NCI-H446 (cell line): ENCODE data around the gene ELOVL5.
"Not testable (repeated sequence)": the region's sequence is repeated elsewhere in the genome, so short reads cannot be mapped to it uniquely, and the experiment has no call there.

Experiments
- DNase-seq, 2 experiments: peaks; one replicate each; lab custom pipeline; 2025; lab: John Stamatoyannopoulos, UW

The ELOVL5 gene

DNA sequence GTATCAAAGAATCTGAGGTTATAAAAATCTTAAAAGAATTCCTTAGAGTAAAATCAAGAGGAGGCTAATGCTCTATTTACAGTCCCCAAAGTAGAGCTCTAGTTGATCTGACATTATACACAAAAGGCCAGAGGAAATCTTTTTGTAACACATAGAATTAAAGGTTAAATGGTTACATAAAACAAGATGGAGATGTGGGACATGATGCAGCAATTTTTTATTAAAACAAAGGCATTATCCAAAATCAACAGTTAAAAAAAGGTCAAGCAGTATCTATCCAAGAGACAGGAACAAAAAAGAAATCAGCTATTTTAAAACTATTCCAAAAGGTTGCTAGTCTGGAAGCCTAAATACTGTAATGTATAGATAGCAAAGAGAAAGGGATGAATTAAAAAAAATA lies 20.4 kb downstream of the ELOVL5 start:
- no peak for DNase-seq

GRCh38 chr6:53327017-53327395 lies 21.7 kb downstream of the ELOVL5 start:
- peak in 1 of 2 experiments; percentile 53 for DNase-seq

DNA sequence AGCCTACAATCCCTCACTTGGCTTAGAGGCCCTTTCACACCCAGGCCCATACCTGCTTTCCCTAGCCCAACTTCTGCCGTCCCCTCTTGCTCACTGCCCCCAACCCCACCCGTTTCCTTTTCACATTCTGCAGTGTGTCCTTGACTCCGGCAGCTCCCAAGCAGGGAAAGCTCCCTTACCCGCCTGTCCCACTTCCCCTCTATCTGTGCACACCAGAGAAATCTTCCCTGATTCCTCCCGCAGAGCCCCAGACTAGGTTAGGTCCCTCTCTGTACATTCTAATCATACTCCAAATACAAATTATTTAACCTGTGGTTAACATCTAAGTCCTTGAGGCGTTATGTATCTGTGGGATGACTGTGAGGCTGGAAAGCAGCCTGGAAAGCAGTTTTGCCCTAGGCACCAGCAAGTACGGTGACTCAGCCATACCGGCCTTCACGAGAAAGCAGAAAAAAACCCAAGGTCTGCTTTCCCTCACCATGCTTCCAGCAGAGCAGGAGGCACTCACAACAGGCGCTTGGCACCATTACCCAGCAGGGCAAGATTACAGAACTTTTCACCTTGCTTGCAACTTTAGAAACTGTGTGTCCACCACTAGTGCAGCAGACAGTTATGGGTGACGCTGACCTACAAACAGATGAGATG lies 22.3 kb downstream of the ELOVL5 start:
- peak; percentile 13 to 74 for DNase-seq

GRCh38 chr6:53325785-53326184 lies 23.0 kb downstream of the ELOVL5 start:
- DNase-seq = peak in 1 of 2 experiments; percentile 10

DNA sequence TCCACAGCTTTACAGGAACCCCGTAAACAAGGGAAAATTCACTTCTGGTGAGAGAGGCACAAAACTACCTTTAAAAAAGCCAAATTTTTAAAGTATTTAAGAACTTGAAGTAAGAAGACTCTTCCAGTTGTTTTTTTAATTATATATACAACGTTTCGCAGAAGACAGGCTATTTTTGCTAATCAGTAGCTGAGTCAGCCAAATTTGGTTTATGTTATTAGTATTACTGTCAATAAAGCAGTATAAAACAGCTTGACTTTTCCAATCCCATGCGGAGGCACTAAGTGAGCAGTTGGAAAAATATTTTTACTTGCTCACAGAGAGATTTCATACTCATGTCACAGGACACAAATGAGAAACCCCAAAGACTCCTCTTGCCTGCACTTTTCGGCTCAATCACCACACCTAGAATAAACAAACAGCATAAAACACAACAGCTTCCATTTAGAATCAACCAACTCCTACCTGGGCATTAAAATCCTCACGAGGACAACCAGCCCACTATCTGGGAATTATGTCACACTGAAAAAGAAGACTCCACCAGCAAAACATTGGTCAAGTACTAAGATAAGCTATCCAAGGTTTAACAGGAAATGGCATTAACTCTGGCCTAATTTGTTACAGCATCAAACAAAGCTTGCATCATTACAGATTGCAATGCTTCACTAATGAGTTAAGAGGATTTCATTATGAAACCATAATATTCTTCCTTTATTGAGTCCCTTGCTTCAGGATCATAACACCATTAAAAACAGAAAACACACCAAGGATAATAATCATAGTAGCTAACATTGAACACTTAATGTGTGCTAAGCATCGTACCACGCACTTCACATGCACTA lies 26.3 kb downstream of the ELOVL5 start:
- DNase-seq = no peak

- DNase-seq = no peak
These were observed 27.0 kb downstream of the ELOVL5 start for GRCh38 chr6:53321701-53322100.

GRCh38 chr6:53320964-53321363 lies 27.8 kb downstream of the ELOVL5 start:
- no peak for DNase-seq

DNA sequence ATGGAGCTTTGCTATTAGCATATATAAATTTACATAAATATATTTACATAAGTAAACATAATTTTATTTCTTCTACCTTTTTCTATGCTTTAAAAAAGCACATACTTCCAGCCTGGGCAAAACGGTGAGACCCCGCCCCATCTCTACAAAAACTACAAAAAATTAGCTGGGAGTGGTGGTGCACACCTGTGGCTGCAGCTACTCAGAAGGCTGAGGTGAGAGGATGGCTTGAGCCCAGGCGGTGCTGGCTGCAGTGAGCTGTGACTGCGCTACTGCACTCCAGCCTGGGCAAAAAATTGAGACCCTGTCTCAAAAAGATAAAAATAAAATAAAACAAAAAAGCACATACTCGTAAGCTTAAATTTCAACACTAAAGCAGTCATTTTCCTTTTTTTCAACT lies 30.3 kb downstream of the ELOVL5 start:
- DNase-seq = no peak

DNA sequence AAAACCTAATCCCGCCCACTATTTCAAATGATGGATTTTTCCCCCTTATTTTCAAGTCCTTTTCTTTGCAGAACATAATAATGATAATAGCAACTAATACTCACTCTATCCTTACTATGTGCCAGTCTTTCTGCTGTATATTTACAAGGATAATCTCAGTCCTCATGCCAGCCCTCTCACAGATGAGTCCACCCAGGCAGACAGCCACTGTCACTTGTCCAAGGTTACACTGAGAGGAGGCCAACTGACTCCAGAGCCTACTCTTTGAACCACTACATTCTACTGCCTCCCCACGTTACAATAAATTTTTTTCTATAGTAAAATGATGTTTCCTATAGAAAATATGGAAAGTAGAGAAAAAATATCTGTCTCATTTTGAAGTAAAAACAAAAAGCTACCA lies 30.9 kb downstream of the ELOVL5 start:
- no peak for DNase-seq

DNA sequence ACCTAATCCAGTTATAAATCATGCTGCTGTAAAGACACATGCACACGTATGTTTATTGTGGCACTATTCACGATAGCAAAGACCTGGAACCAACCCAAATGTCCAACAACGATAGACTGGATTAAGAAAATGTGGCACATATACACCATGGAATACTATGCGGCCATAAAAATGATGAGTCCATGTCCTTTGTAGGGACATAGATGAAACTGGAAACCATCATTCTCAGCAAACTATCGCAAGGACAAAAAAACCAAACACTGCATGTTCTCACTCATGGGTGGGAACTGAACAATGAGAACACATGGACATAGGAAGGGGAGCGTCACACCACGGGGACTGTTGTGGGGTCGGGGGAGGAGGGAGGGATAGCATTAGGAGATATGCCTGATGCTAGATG lies 31.5 kb downstream of the ELOVL5 start:
- DNase-seq = not testable (repeated sequence)

DNA sequence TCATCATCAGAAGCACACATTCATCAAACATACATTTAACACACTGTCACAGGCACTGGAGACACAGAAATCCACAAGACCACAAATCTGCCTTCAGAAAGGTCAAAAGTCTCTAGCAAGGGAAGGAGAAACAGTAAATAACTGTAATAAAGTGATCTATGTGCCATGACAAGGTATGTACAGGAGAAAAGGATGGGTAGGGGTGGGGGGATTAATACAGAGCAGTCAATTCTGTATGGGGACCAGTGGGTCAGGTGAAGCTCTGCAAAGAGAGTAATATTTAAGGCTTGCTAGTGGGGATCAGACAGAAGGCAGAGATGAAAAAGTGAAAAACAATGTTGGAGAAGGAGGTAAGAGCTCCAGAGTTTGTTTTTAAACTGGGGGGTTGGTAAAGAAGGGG lies 32.6 kb downstream of the ELOVL5 start:
- no peak for DNase-seq

GRCh38 chr6:53315086-53315724 lies 33.5 kb downstream of the ELOVL5 start:
- DNase-seq = no peak

DNA sequence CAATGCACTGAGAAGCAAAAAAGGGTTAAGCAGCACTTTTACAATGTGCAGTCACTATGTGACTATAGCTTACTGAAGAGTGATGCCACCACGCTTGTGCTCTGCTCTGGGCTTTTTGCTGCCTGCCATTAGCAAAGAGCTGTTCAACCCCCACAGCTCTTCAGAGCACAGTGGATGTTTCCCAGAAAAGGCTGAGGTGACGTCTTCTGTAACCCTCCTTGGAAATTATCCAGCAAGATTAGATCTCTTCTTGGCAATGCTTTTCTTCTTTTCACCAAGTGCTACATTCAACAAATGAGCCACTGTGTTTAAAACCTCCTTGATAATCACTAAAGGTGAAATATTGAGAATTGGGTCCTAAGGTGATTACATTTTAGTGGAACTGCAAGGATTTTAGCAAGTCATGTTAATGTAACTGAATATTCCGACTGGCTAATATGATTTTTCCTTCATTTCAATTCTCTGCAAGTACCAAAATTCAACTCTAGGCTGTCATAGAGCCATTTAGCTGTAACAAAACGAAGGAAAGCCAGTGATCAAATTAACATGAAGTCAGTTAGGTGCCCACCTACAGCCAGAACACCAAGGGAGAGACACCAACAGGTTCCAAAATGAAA lies 34.9 kb downstream of the ELOVL5 start:
- no peak for DNase-seq

DNA sequence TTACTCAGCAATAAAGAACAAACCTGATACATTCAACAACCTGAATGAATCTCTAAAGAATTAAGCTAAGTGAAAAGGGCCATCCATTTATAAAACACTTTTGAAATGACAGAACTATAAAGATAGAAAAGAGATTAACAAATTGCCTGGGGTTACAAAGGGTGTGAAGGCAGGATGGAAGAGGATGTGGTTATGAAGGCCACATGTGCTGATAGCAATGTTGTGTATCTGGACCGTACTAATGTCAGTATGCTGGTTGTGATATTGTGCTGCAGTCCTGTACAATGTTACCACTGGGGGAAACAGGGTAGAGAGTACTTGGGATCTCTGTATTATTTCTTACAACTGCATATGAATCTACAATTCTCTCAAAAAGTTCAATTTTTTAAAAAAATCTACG lies 36.4 kb downstream of the ELOVL5 start:
- no peak for DNase-seq

DNA sequence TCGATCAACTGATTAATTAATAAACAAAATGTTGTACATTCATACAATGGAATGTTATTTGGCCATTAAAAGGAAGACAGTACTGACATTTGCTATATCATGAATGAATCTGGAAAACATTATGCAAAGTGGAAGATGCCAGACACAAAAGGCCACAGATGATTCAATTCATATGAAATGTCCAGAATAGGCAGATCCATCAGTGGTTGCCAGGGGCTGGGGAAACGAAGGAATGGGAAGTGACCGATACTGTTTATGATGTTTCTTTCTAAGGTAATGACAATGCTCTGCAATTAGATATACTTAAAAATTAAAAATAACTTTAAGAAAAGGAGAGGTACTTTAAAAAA lies 37.2 kb downstream of the ELOVL5 start:
- DNase-seq = peak in 1 of 2 experiments; percentile 57

GRCh38 chr6:53310771-53311585 lies 37.8 kb downstream of the ELOVL5 start:
- DNase-seq = peak; percentile 33 to 81

DNA sequence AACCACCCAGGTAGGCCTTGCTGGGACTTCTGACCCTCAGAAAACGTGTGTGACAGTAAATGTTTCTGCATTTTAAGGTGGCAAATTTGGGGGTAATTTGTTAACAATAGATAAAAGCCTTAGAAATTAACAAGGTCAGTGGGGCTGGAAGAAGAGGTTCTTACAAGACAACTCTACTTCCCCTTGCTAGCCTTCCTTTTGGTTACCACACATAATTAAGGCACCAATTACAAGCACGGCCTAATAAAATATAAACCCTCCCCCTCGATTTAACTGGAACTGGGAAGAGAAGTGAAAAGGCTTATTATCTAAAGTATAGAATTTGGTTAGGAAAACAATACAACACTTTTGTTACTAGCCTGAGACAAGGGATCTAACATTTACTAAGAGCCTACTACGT lies 38.8 kb downstream of the ELOVL5 start:
- no peak for DNase-seq

- DNase-seq = peak in 1 of 2 experiments; percentile 53
These were observed 39.5 kb downstream of the ELOVL5 start for GRCh38 chr6:53309059-53309900.

DNA sequence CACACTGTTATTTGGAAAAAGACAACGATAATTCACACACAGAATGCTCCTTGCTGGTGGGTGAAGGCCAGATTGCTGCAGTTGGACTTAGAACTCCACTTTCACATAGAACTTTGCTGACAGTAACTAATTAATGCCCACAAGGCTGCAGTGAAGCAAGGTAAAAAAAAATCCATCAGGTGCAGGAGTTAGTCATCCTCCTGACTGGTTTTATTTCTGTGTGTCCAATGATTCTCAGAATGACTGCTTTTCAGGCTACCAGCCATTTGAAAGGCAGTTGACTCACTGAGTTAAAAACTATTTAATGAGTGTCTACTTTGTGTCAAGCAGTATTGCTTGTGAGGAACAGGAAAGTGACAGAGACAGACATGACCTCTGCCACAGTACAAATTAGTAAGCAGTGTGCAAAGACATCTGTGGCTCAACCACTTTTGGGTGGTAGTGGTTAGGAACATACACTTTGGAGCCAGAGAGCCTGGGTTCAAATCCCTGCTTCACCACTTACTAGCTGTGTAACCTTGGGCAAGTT lies 41.9 kb downstream of the ELOVL5 start:
- no peak for DNase-seq

DNA sequence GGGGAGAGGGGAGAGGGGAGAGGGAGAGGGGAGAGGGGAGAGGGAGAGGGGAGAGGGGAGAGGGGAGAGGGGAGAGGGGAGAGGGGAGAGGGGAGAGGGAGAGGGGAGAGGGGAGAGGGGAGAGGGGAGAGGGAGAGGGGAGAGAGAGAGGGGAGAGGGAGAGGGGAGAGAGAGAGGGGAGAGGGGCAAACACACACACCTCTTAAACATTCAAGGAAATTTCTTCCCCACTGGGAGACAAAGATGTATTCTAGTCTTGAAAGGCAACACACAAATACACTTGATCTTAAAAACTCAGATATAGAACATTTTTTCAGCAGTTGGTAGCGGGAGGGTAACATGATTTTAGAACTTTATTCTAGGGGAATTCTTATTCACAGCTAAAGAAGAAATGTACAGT lies 42.5 kb downstream of the ELOVL5 start:
- not testable (repeated sequence) for DNase-seq
